H1 (cell line): ENCODE results near the gene WWC2. TPM values are rescaled to one million over a fixed set of nuclear protein-coding genes. Genes with fewer than 3 reads are reported as not detected.

Experiments used
- polyA plus RNA-seq, 7 experiments: library from polyadenylated mRNA; depleted of rRNA in 3 of 7; stranded (reverse) in 5 of 7; unstranded in 2 of 7; fragments of >200 nt in 5 of 7; fragments of 200-250 nt in 2 of 7; gene quantifications; 1 replicate in 5 of 7; 2 replicates in 1 of 7; 4 replicates in 1 of 7; pipeline versions ENCODE4 v1.2.1 to v1.2.3, GENCODE V29; 2011 to 2013; ENCODE audit warnings: missing spikeins in 2 of 7, mixed read lengths in 2 of 7
- total RNA-seq: library from RNA; stranded (reverse); fragmentation: NEBNext Ultra II Directional; extraction: Animal tissue kit (Norgen Biotek cat#: 25700); gene quantifications from 2 replicates; pipeline ENCODE4 v1.2.1, GENCODE V29; 2021
- TF ChIP-seq, protein P1 (sequence below): IDR thresholded peaks from 2 replicates; pipeline ENCODE4 v1.6.1; 2012; ENCODE audit warnings: low read length, inconsistent platforms

The WWC2 gene
- total and polyA plus RNA-seq, 2 of the 8 experiments (the other 6 are each of a cell fraction or from before 2014, with no cell fraction given) = 17.6 to 135 TPM

DNA sequence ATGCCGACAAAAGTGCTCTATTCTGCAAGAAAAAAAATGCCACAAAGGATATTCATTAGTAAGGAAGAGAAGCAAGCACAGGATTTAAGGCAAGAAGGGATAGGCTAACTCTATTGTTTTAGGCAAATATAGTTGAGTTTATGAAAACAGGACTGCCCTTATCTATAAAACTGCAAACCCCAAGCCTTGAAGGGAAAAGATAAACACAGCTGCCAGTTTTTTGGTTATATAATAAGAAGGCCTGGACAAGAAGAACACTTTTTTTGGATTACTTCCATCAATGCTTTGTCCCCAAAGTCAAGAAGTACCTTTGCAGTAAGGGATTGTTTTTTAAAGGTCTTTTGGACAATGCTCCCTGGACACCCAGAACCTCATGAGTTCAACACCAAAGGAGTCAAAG is 45.4 kb upstream of the WWC2 start (continued):
- TF ChIP-seq, protein P1, sequence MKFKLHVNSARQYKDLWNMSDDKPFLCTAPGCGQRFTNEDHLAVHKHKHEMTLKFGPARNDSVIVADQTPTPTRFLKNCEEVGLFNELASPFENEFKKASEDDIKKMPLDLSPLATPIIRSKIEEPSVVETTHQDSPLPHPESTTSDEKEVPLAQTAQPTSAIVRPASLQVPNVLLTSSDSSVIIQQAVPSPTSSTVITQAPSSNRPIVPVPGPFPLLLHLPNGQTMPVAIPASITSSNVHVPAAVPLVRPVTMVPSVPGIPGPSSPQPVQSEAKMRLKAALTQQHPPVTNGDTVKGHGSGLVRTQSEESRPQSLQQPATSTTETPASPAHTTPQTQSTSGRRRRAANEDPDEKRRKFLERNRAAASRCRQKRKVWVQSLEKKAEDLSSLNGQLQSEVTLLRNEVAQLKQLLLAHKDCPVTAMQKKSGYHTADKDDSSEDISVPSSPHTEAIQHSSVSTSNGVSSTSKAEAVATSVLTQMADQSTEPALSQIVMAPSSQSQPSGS = no peak
